Hepatocyte (in vitro differentiated cells): ENCODE data around the gene UBE2G1. TPM values are rescaled to one million over a fixed set of nuclear protein-coding genes. Genes with fewer than 3 reads are reported as not detected.

Experiments
- DNase-seq: peaks from one replicate; pipeline ENCODE4 v3.0.0-alpha.2; 2016; ENCODE audit warnings: low spot score
- H2AFZ ChIP-seq: fragments of 200-600 bp; sonication (generic); 2 replicates; pipeline ENCODE4 v1.6.0; 2016; ENCODE audit warnings: antibody characterized with exemption, mild to moderate bottlenecking
- H3K27ac ChIP-seq: fragments of 200-600 bp; sonication (generic); 2 replicates; pipeline ENCODE4 v1.5.1; 2016; ENCODE audit warnings: mild to moderate bottlenecking
- H3K27me3 ChIP-seq: fragments of 200-600 bp; sonication (generic); 2 replicates; pipeline ENCODE4 v1.6.1; 2016
- H3K36me3 ChIP-seq: fragments of 200-600 bp; sonication (generic); replicated peaks from 2 replicates; pipeline ENCODE4 v1.5.1; 2016; ENCODE audit warnings: low read depth; ENCODE audit not compliant: insufficient read depth
- H3K4me1 ChIP-seq: fragments of 200-600 bp; sonication (generic); 2 replicates; pipeline ENCODE4 v1.5.1; 2016; ENCODE audit warnings: mild to moderate bottlenecking, moderate library complexity; ENCODE audit not compliant: insufficient read depth
- H3K4me2 ChIP-seq: fragments of 200-600 bp; sonication (generic); 2 replicates; pipeline ENCODE4 v1.6.0; 2016
- H3K4me3 ChIP-seq: fragments of 200-600 bp; sonication (generic); 2 replicates; pipeline ENCODE4 v1.5.1; 2016; ENCODE audit warnings: mild to moderate bottlenecking
- H3K79me2 ChIP-seq: fragments of 200-600 bp; sonication (generic); 2 replicates; pipeline ENCODE4 v1.6.0; 2017; ENCODE audit warnings: mild to moderate bottlenecking
- H3K9me2 ChIP-seq: fragments of 200-600 bp; sonication (generic); replicated peaks from 2 replicates; pipeline ENCODE4 v1.6.0; 2017; ENCODE audit warnings: mild to moderate bottlenecking; ENCODE audit not compliant: insufficient read depth
- H3K9me3 ChIP-seq: fragments of 200-600 bp; sonication (generic); 2 replicates; pipeline ENCODE4 v1.5.1; 2016; ENCODE audit warnings: low read depth, mild to moderate bottlenecking
- H4K20me1 ChIP-seq: fragments of 200-600 bp; sonication (generic); 2 replicates; pipeline ENCODE4 v1.6.0; 2016; ENCODE audit warnings: mild to moderate bottlenecking; ENCODE audit not compliant: insufficient read depth, poor library complexity, severe bottlenecking
- EZH2 ChIP-seq: fragments of 200-600 bp; sonication (generic); IDR thresholded peaks from 2 replicates; pipeline ENCODE4 v1.6.1; 2016; ENCODE audit warnings: antibody characterized with exemption, mild to moderate bottlenecking, borderline replicate concordance
- EZH2phosphoT487 ChIP-seq: fragments of 200-600 bp; sonication (generic); IDR thresholded peaks from one replicate; pipeline ENCODE4 v1.6.1; 2018; ENCODE audit warnings: antibody characterized with exemption, mild to moderate bottlenecking, low read depth, moderate library complexity; ENCODE audit not compliant: unreplicated experiment, severe bottlenecking
- WGBS: methylation state at CpG from one replicate; pipeline ENCODE4 v1.1.6; 2016; ENCODE audit warnings: low lambda C conversion rate; ENCODE audit errors: missing lambda C conversion rate; 5-methylcytosine and 5-hydroxymethylcytosine counted together
- polyA plus RNA-seq: library from polyadenylated mRNA; unstranded; fragments of >200 nt; fragmentation: Nextera tagmentation; extraction: Ambion mirVana; gene quantifications from 2 replicates; pipeline ENCODE4 v1.2.1, GENCODE V29; 2016
- total RNA-seq: library from RNA; depleted of rRNA; stranded (reverse); fragments of >200 nt; gene quantifications from 2 replicates; pipeline ENCODE4 v1.2.3, GENCODE V29; 2014
- TF ChIP-seq, protein P1 (sequence below): fragments of 200-600 bp; sonication (generic); IDR thresholded peaks from 2 replicates; pipeline ENCODE4 v1.5.1; 2016; ENCODE audit warnings: antibody characterized with exemption, mild to moderate bottlenecking; ENCODE audit not compliant: poor library complexity

Gene UBE2G1
- total and polyA plus RNA-seq, 2 experiments from 2014 or later: 65.1 to 78.8 TPM

- 99% methylated on average over 7 of the region's 7 CpGs for WGBS
- Histone ChIP-seq H3K27ac (no peak overlapping the region), H3K36me3 (no peaks in the 10 kb centered on the region), H2AFZ (no peak overlapping the region), H3K9me3 (peaks cover 5% of the 10 kb centered on the region), H3K4me2 (no peak overlapping the region), H3K79me2 (peaks cover 100% of the 10 kb centered on the region), H3K4me1 (no peaks in the 10 kb centered on the region), H4K20me1 (peaks cover 39% of the 10 kb centered on the region), H3K27me3 (no peaks in the 10 kb centered on the region), H3K4me3 (no peak overlapping the region), H3K9me2 (no peaks in the 10 kb centered on the region)
- TF ChIP-seq EZH2 (no peak), EZH2phosphoT487 (no peak)
- TF ChIP-seq, protein P1, sequence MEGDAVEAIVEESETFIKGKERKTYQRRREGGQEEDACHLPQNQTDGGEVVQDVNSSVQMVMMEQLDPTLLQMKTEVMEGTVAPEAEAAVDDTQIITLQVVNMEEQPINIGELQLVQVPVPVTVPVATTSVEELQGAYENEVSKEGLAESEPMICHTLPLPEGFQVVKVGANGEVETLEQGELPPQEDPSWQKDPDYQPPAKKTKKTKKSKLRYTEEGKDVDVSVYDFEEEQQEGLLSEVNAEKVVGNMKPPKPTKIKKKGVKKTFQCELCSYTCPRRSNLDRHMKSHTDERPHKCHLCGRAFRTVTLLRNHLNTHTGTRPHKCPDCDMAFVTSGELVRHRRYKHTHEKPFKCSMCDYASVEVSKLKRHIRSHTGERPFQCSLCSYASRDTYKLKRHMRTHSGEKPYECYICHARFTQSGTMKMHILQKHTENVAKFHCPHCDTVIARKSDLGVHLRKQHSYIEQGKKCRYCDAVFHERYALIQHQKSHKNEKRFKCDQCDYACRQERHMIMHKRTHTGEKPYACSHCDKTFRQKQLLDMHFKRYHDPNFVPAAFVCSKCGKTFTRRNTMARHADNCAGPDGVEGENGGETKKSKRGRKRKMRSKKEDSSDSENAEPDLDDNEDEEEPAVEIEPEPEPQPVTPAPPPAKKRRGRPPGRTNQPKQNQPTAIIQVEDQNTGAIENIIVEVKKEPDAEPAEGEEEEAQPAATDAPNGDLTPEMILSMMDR: no peak
- no peak for DNase-seq
Measured at GRCh38 chr17:4324463-4324862, 42.0 kb downstream of the UBE2G1 start.

DNA sequence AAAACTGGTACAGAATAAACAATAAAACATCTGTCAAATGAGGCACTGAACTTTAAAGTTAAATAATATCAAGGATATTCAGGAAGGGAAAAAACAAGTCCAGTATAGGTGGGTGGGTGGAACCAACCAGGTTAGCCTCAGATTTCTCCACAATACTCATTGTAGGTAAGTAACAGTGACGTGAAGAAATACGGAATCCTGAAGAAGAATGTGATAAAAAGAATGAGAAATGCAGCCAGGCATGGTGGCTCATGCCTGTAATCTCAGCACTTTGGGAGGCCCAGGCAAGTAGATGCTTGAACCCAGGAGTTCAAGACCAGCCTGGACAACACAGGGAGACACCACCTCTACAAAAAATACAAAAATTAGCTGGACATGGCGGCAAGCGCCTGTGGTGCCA lies 47.3 kb downstream of the UBE2G1 start:
- Histone ChIP-seq H2AFZ (no peak overlapping the region), H3K4me1 (peaks cover 14% of the 10 kb centered on the region), H3K4me3 (no peak overlapping the region), H3K36me3 (no peaks in the 10 kb centered on the region), H3K4me2 (no peak overlapping the region), H3K27ac (no peak overlapping the region), H3K9me2 (no peaks in the 10 kb centered on the region), H3K79me2 (peaks cover 97% of the 10 kb centered on the region), H3K27me3 (no peaks in the 10 kb centered on the region), H3K9me3 (no peaks in the 10 kb centered on the region), H4K20me1 (peaks cover 47% of the 10 kb centered on the region)
- whole genome bisulfite sequencing: 93% methylated on average over 4 of the region's 4 CpGs
- no peak for TF ChIP-seq EZH2
- TF ChIP-seq, protein P1: no peak
- TF ChIP-seq EZH2phosphoT487: no peak
- DNase-seq: no peak

DNA sequence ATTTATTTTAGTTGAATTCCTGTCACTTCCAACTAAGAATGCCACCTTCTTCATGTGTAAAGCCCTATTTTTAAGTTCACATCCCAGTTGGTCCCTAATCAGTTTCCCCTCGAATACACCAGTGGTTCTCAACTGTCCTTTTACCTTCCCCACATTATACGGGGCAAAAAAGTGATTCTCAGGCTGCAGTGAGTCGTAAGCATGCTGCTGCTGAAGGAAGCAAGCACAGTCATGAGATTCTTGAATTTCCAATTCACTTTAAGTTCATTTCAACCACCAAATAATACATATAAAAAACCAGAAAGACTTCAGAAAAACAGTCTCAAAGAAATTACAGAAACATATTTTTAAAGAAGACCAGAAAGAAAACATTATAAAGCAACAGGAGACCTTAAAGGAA lies 47.9 kb downstream of the UBE2G1 start:
- no peak overlapping the region for H3K4me3 ChIP-seq
- peaks cover 41% of the 10 kb centered on the region for H4K20me1 ChIP-seq
- H3K27me3 ChIP-seq: no peaks in the 10 kb centered on the region
- H3K9me3 ChIP-seq: no peaks in the 10 kb centered on the region
- TF ChIP-seq, protein P1: no peak
- TF ChIP-seq EZH2 (no peak), EZH2phosphoT487 (no peak)
- peak overlapping the region; percentile 38 for H3K27ac ChIP-seq
- no peak overlapping the region for H2AFZ ChIP-seq
- H3K4me2 ChIP-seq: peak overlapping the region; percentile 32
- peaks cover 17% of the 10 kb centered on the region for H3K4me1 ChIP-seq
- peaks cover 97% of the 10 kb centered on the region for H3K79me2 ChIP-seq
- no peak for DNase-seq
- WGBS: 64% methylated on average over 3 of the region's 3 CpGs
- no peaks in the 10 kb centered on the region for H3K36me3 ChIP-seq
- H3K9me2 ChIP-seq: no peaks in the 10 kb centered on the region

- no peak overlapping the region for H3K4me3 ChIP-seq
- H3K4me2 ChIP-seq: peak overlapping the region; percentile 32
- TF ChIP-seq, protein P1: no peak
- TF ChIP-seq EZH2 (no peak), EZH2phosphoT487 (no peak)
- no peaks in the 10 kb centered on the region for H3K36me3 ChIP-seq
- H3K27ac ChIP-seq: peak overlapping the region; percentile 38
- H3K9me2 ChIP-seq: no peaks in the 10 kb centered on the region
- H4K20me1 ChIP-seq: peaks cover 39% of the 10 kb centered on the region
- H3K9me3 ChIP-seq: no peaks in the 10 kb centered on the region
- H3K4me1 ChIP-seq: peaks cover 19% of the 10 kb centered on the region
- no peak overlapping the region for H2AFZ ChIP-seq
- no peak for DNase-seq
- 75% methylated on average over 5 of the region's 5 CpGs for WGBS
- peaks cover 97% of the 10 kb centered on the region for H3K79me2 ChIP-seq
- H3K27me3 ChIP-seq: no peaks in the 10 kb centered on the region
Measured at GRCh38 chr17:4318186-4318585, 48.3 kb downstream of the UBE2G1 start.
